Activated CD4-positive, alpha-beta T cell treated with anti-CD3 and anti-CD28 coated beads, Interleukin-2, Interleukin-4, amounts not matched to agents 100 ng/mL and 50 ng/mL, durations not matched to agents 16 hours and 8 hours (primary cell): Measurements from ENCODE around the gene TSPEAR.

Experiments
- DNase-seq: peaks from one replicate; pipeline ENCODE4 v3.0.0-alpha.2; 2020; ENCODE audit warnings: low spot score

Gene TSPEAR

GRCh38 chr21:44720170-44720569, 8.8 kb upstream of the TSPEAR start:
- DNase-seq, result no peak

- DNase-seq, result no peak
These were observed 7.2 kb upstream of the TSPEAR start for GRCh38 chr21:44718571-44718970.

GRCh38 chr21:44718093-44718492, 6.7 kb upstream of the TSPEAR start:
- DNase-seq, result no peak

- DNase-seq, result no peak
These were observed 5.6 kb upstream of the TSPEAR start for GRCh38 chr21:44716984-44717383.

GRCh38 chr21:44714905-44715304, 3.5 kb upstream of the TSPEAR start:
- no peak for DNase-seq

GRCh38 chr21:44713846-44714245, 2.5 kb upstream of the TSPEAR start:
- DNase-seq, result no peak

GRCh38 chr21:44713130-44713529, 1.8 kb upstream of the TSPEAR start:
- DNase-seq, result no peak

- no peak for DNase-seq
These were observed 1.0 kb upstream of the TSPEAR start for GRCh38 chr21:44712203-44713028.

- DNase-seq, result no peak
These were observed 531 bp downstream of the TSPEAR start for GRCh38 chr21:44710756-44711326.

GRCh38 chr21:44710294-44710665, 1.1 kb downstream of the TSPEAR start:
- no peak for DNase-seq

GRCh38 chr21:44709426-44710293, 1.7 kb downstream of the TSPEAR start:
- DNase-seq, result no peak

- DNase-seq, result no peak
These were observed 2.4 kb downstream of the TSPEAR start for GRCh38 chr21:44708866-44709425.

- DNase-seq, result no peak
These were observed 3.0 kb downstream of the TSPEAR start for GRCh38 chr21:44708213-44708865.

GRCh38 chr21:44706706-44707581, 4.4 kb downstream of the TSPEAR start:
- no peak for DNase-seq

GRCh38 chr21:44706026-44706705, 5.2 kb downstream of the TSPEAR start:
- no peak for DNase-seq

- DNase-seq, result no peak
These were observed 6.8 kb downstream of the TSPEAR start for GRCh38 chr21:44704636-44705001.

GRCh38 chr21:44703731-44704635, 7.4 kb downstream of the TSPEAR start:
- DNase-seq, result no peak

GRCh38 chr21:44702973-44703730, 8.2 kb downstream of the TSPEAR start:
- DNase-seq, result no peak
